NB4 (cell line): ENCODE measurements around the gene ATOH8.
A peak's percentile ranks its signal among the peaks of the same experiment; 100 is the strongest.

ENCODE experiments used
- DNase-seq: peaks from one replicate; pipeline ENCODE4 v3.0.0; 2010; ENCODE audit warnings: low read depth
- H3K4me3 ChIP-seq: one replicate; pipeline ENCODE4 v1.5.1; 2011; ENCODE audit warnings: mild to moderate bottlenecking, low read depth, low read length, moderate library complexity
- MYC ChIP-seq: IDR thresholded peaks from 2 replicates; pipeline ENCODE4 v1.6.1; 2011; ENCODE audit warnings: low read depth, low read length
- POLR2A ChIP-seq: IDR thresholded peaks from 2 replicates; pipeline ENCODE4 v1.6.1; 2011; ENCODE audit warnings: mild to moderate bottlenecking; ENCODE audit not compliant: insufficient read length; ENCODE audit errors: extremely low read depth
- TF ChIP-seq, protein P1 (sequence below): IDR thresholded peaks from 2 replicates; pipeline ENCODE4 v1.6.1; 2011; ENCODE audit warnings: low read depth, low read length
- TF ChIP-seq, protein P2 (sequence below): IDR thresholded peaks from one replicate; pipeline ENCODE4 v1.5.1; 2012; ENCODE audit warnings: low read depth, low read length

ATOH8 gene

DNA sequence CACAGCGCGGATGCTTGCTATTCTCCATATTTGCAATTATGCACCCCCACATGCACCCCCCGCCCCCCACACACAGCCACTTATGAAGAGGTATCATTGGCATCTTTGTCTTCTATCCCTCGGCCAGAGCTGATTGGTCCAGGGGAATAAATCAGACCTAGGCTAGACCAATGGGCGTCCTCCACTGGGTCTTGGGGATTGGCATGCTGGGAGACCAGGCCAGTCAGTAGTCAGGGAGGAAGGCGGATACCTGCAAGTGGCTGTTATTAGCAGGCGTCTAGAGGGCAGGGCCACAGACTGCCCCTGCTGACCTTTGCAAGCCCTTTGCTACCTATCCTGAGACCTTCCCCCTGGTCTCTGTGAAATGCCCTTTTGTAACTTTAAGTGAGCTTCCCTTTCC lies 30.0 kb downstream of the ATOH8 start:
- no peak for DNase-seq
- H3K4me3 ChIP-seq: no peak overlapping the region
- TF ChIP-seq, protein P1, sequence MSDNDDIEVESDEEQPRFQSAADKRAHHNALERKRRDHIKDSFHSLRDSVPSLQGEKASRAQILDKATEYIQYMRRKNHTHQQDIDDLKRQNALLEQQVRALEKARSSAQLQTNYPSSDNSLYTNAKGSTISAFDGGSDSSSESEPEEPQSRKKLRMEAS: no peak
- TF ChIP-seq POLR2A (no peak), MYC (no peak)
- TF ChIP-seq, protein P2, sequence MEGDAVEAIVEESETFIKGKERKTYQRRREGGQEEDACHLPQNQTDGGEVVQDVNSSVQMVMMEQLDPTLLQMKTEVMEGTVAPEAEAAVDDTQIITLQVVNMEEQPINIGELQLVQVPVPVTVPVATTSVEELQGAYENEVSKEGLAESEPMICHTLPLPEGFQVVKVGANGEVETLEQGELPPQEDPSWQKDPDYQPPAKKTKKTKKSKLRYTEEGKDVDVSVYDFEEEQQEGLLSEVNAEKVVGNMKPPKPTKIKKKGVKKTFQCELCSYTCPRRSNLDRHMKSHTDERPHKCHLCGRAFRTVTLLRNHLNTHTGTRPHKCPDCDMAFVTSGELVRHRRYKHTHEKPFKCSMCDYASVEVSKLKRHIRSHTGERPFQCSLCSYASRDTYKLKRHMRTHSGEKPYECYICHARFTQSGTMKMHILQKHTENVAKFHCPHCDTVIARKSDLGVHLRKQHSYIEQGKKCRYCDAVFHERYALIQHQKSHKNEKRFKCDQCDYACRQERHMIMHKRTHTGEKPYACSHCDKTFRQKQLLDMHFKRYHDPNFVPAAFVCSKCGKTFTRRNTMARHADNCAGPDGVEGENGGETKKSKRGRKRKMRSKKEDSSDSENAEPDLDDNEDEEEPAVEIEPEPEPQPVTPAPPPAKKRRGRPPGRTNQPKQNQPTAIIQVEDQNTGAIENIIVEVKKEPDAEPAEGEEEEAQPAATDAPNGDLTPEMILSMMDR: no peak

DNA sequence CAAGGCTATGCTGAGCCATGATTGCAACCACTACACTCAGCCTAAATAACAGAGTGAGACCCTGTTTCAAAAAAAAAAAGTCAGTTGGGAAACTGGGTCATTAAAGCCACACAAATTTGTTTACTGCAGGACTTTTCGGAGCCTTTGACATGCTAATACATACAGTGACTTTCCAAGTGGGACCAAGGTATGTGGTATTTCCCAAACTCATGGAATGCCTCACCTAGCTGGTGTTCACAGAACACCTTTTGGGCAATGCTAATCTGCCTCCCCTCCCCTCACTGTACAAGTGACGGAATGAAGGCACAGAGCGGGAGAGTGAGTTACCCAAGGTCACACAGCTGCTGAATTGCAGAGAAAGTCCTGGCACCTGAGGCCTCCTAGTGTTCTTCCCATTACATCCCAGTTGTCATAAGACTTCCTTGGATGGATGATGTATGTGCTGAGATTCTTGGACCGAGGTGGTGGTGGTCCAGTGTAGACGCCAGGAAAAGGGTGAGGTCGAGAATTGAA lies 30.7 kb downstream of the ATOH8 start:
- DNase-seq: no peak
- H3K4me3 ChIP-seq: no peak overlapping the region
- TF ChIP-seq POLR2A: no peak
- TF ChIP-seq, protein P2: no peak
- TF ChIP-seq, protein P1: no peak
- no peak for TF ChIP-seq MYC

DNA sequence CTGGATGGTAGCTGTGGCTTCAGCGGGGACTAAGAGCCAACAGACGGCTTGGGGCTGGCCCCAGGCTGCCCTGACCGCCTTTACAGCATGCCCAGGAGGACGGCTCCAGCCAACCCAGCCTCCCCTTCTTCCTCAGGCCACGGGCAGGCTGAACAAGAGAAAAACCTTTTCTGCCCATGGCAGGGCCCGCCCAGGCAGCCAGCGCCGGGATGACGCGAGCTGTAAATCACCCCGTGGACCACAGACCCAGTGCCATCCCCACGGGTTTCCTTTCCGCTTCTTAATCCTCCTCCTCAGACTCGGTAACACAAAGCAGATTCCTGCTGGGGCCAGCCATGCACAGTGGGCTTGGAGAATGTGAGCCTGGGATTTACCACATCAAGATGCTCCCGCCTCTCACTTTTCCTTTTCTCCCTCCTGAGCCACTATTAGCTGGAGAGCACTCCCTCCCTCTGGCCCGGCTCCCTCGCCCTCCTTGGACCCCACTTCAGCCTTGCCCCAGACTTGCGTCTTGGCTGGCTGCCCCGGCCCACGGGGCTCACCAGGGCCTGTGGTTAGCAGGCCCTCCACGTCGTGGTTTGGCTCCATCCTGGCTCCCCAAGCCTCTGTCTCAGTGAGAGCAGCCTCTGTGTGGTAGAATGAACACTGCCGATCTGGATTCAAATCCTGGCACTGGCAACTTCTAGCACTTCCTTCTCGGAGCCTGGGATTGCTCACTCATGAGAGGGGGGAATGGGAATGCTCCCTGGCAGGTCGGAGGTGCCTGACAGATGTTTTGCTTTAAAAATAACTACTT lies 31.4 kb downstream of the ATOH8 start:
- TF ChIP-seq, protein P1: no peak
- TF ChIP-seq, protein P2: no peak
- TF ChIP-seq POLR2A: no peak
- TF ChIP-seq MYC: no peak
- no peak overlapping the region for H3K4me3 ChIP-seq
- DNase-seq: peak; percentile 22

DNA sequence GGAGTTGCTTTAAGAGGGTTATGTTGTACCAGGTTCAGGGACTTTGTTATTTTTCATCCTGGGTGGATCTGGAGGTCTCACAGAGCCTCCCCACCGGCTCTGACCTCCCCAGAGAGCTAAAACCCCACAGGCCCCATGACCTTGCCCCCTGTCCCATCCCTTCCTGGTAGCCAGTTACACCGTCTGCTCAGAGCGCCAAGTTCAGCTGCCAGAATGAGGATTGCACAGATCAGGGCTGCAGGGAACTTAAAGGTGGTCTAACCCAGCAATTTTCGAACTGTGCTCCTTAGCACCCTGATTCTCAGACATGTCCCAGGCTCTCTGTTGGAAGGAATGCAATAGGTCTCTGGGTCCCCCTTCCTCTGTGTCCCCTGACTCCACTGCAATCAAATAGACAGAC lies 32.1 kb downstream of the ATOH8 start:
- TF ChIP-seq, protein P2: no peak
- TF ChIP-seq POLR2A (no peak), MYC (no peak)
- TF ChIP-seq, protein P1: no peak
- DNase-seq: no peak
- no peak overlapping the region for H3K4me3 ChIP-seq

DNA sequence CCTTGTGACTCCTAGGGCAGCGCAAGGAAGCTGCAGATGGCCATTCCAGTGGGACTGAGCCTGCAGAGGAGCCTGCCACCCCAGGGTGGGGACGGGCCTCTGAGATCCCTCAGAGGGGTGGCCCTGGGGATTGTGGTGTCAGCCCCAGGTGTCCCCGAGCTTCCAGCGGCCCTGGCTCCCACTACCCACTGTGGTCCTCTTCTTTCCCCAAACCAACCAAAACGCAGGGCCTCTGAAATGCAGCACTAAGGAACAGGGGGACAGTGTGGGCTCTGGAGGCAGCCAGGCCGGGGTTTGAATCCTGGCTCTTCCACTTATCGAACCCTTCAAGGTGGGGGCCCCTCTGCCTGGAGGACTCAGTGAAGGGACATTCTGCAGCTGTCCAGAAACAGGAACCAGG lies 32.7 kb downstream of the ATOH8 start:
- H3K4me3 ChIP-seq: no peak overlapping the region
- no peak for DNase-seq
- TF ChIP-seq MYC (no peak), POLR2A (no peak)
- TF ChIP-seq, protein P1: no peak
- TF ChIP-seq, protein P2: no peak
